Spleen (tissue), 7 donors: Measurements from ENCODE around the gene CREM.

Experiments
- CTCF ChIP-seq, 11 experiments: fragments of 200-600 bp in 7 of 11; fragments of 450-650 bp in 4 of 11; sonication (generic) in 4 of 11; IDR thresholded peaks in 8 of 11; conservative IDR thresholded peaks in 3 of 11; 1 replicate in 7 of 11; 2 replicates in 4 of 11; pipeline versions ENCODE4 v1.4.0 to v1.8.0; 2016 to 2021; ENCODE audit warnings: antibody characterized with exemption in 11 of 11, inconsistent platforms in 4 of 11, mild to moderate bottlenecking in 1 of 11
- POLR2A ChIP-seq, 3 donors: fragments of 450-650 bp; IDR thresholded peaks; one replicate each; pipeline ENCODE4 v1.5.1; 2017; ENCODE audit warnings: antibody characterized with exemption in 3 of 3, mild to moderate bottlenecking in 1 of 3
- POLR2AphosphoS5 ChIP-seq, 3 donors: sonication (generic); formaldehyde crosslinking; IDR thresholded peaks; one replicate each; pipeline ENCODE4 v1.5.1; 2017; ENCODE audit warnings: antibody characterized with exemption in 3 of 3
- donor health status: DM: no; HTN: no; CAD: no; lungs with moderate emphysema.
- donor health status: DM: no; HTN: no; CAD: no.
- donor health status: DM: no; HTN: no; CAD: no.

- no peak for TF ChIP-seq CTCF (IDR thresholded peaks at IDR 0.05 in 8 of 11, conservative IDR thresholded peaks at IDR 0.05 in 3 of 11)
- TF ChIP-seq POLR2A (IDR thresholded peaks at IDR 0.05): no peak
- no peak for TF ChIP-seq POLR2AphosphoS5 (IDR thresholded peaks at IDR 0.05)
Measured at GRCh38 chr10:35262436-35262835, 135.8 kb downstream of the CREM start.
